ENCODE measurements around the gene SETD6. TPM values are rescaled to one million over a fixed set of nuclear protein-coding genes. Genes with fewer than 3 reads are reported as not detected.

SETD6 gene
- total RNA-seq, 1 experiment from 2014 or later = 22.0 TPM

DNA sequence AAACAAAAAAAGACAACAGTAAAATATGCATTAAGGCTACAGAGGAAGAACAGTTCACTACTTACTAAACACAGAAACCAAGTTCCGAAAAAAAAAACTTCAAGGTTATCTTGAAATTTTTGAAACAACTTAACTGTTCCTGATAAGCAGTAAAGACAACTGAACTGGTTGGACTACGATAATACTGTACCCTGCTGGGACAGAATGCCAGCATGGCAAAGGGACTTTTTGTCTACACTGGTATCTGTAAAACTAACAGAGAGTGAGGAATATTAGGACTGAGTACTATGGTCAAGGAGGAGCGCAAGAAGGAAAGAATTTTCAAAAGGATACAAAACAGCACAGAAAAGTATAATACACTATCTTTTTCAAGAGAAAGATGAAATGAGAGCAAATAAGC lies 19.8 kb downstream of the SETD6 start:
- intact Hi-C loops (cut with micrococcal nuclease) = no loop called here
- no peak overlapping the region for H3K9ac ChIP-seq (ENCODE audit: low read length)
- H2AFZ ChIP-seq (ENCODE audit: low read length) = no peak overlapping the region
- peaks cover 75% of the 10 kb centered on the region for H3K36me3 ChIP-seq (ENCODE audit: low read depth, low read length)
- H3F3A ChIP-seq (ENCODE audit: low read length, unreplicated experiment) = no peaks in the 10 kb centered on the region
- no peaks in the 10 kb centered on the region for H3K9me2 ChIP-seq (replicated peaks; ENCODE audit: low read length)
- H3K4me1 ChIP-seq (ENCODE audit: insufficient read depth, low read length) = no peaks in the 10 kb centered on the region
- no peak overlapping the region for H3K4me2 ChIP-seq (ENCODE audit: low read length)
- H3K27me3 ChIP-seq (ENCODE audit: low read length) = no peaks in the 10 kb centered on the region
- no peaks in the 10 kb centered on the region for H3K79me2 ChIP-seq (ENCODE audit: low read length)
- no peak for DNase-seq
- no TSS peak for BruUV-seq (replicated peaks)
- no peaks in the 10 kb centered on the region for H3K9me3 ChIP-seq (ENCODE audit: low read length)
- no peaks in the 10 kb centered on the region for H4K20me1 ChIP-seq (ENCODE audit: low read length)
- POLR2A ChIA-PET (ENCODE audit: unreplicated experiment) = no interaction called here
- CTCF ChIA-PET = no interaction called here
- no peak overlapping the region for H3K27ac ChIP-seq (ENCODE audit: low read length)
- no peak for ATAC-seq
- TF ChIP-seq, protein P1, sequence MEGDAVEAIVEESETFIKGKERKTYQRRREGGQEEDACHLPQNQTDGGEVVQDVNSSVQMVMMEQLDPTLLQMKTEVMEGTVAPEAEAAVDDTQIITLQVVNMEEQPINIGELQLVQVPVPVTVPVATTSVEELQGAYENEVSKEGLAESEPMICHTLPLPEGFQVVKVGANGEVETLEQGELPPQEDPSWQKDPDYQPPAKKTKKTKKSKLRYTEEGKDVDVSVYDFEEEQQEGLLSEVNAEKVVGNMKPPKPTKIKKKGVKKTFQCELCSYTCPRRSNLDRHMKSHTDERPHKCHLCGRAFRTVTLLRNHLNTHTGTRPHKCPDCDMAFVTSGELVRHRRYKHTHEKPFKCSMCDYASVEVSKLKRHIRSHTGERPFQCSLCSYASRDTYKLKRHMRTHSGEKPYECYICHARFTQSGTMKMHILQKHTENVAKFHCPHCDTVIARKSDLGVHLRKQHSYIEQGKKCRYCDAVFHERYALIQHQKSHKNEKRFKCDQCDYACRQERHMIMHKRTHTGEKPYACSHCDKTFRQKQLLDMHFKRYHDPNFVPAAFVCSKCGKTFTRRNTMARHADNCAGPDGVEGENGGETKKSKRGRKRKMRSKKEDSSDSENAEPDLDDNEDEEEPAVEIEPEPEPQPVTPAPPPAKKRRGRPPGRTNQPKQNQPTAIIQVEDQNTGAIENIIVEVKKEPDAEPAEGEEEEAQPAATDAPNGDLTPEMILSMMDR (conservative IDR thresholded peaks at IDR 0.05; ENCODE audit: low read depth, low read length) = no peak
- TF ChIP-seq EZH2 (IDR thresholded peaks at IDR 0.05; ENCODE audit: low read length, unreplicated experiment) (no peak), EZH2phosphoT487 (IDR thresholded peaks at IDR 0.05; ENCODE audit: borderline replicate concordance, low read length) (no peak)
- H3K4me3 ChIP-seq (ENCODE audit: low read length) = no peak overlapping the region

DNA sequence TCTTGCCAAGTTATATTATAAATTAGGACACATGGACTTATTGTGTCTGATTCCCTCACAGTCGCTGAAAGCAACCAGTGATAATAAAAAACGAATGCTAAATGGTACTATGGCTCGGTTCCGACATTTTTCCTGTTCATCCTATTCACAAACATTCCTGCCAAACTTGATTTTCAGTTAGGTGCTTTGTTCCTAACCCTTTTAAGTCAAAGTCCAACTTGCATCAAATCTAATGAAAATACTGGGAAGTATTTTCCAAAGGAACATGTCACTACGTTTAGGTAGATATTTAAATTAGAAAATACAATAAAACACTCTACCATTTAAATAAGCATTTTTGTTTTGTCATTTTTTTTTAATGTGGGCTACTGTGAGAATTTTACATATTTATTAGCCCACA lies 21.0 kb downstream of the SETD6 start:
- no peaks in the 10 kb centered on the region for H3F3A ChIP-seq (ENCODE audit: low read length, unreplicated experiment)
- H3K27ac ChIP-seq (ENCODE audit: low read length) = no peak overlapping the region
- POLR2A ChIA-PET (ENCODE audit: unreplicated experiment) = no interaction called here
- CTCF ChIA-PET = no interaction called here
- no peaks in the 10 kb centered on the region for H3K4me1 ChIP-seq (ENCODE audit: insufficient read depth, low read length)
- H3K79me2 ChIP-seq (ENCODE audit: low read length) = no peaks in the 10 kb centered on the region
- no peak overlapping the region for H3K9ac ChIP-seq (ENCODE audit: low read length)
- no TSS peak for BruUV-seq (replicated peaks)
- peaks cover 72% of the 10 kb centered on the region for H3K36me3 ChIP-seq (ENCODE audit: low read depth, low read length)
- H2AFZ ChIP-seq (ENCODE audit: low read length) = no peak overlapping the region
- DNase-seq = no peak
- TF ChIP-seq EZH2 (IDR thresholded peaks at IDR 0.05; ENCODE audit: low read length, unreplicated experiment) (no peak), EZH2phosphoT487 (IDR thresholded peaks at IDR 0.05; ENCODE audit: borderline replicate concordance, low read length) (no peak)
- TF ChIP-seq, protein P1 (conservative IDR thresholded peaks at IDR 0.05; ENCODE audit: low read depth, low read length) = no peak
- H3K4me2 ChIP-seq (ENCODE audit: low read length) = no peak overlapping the region
- no peak for ATAC-seq
- intact Hi-C loops (cut with micrococcal nuclease) = no loop called here
- no peaks in the 10 kb centered on the region for H3K27me3 ChIP-seq (ENCODE audit: low read length)
- no peaks in the 10 kb centered on the region for H3K9me2 ChIP-seq (replicated peaks; ENCODE audit: low read length)
- H4K20me1 ChIP-seq (ENCODE audit: low read length) = no peaks in the 10 kb centered on the region
- no peak overlapping the region for H3K4me3 ChIP-seq (ENCODE audit: low read length)
- no peaks in the 10 kb centered on the region for H3K9me3 ChIP-seq (ENCODE audit: low read length)

GRCh38 chr16:58537124-58537906 lies 22.0 kb downstream of the SETD6 start:
- no peak overlapping the region for H3K4me3 ChIP-seq (ENCODE audit: low read length)
- peaks cover 67% of the 10 kb centered on the region for H3K36me3 ChIP-seq (ENCODE audit: low read depth, low read length)
- H3K9ac ChIP-seq (ENCODE audit: low read length) = no peak overlapping the region
- no peaks in the 10 kb centered on the region for H3F3A ChIP-seq (ENCODE audit: low read length, unreplicated experiment)
- H3K27ac ChIP-seq (ENCODE audit: low read length) = no peak overlapping the region
- H4K20me1 ChIP-seq (ENCODE audit: low read length) = no peaks in the 10 kb centered on the region
- BruUV-seq (replicated peaks) = no TSS peak
- H3K9me3 ChIP-seq (ENCODE audit: low read length) = no peaks in the 10 kb centered on the region
- intact Hi-C loops (cut with micrococcal nuclease) = no loop called here
- DNase-seq = no peak
- CTCF ChIA-PET = interaction anchor here (0.6 kb wide), 2 partner anchors 37 to 127 kb away, joined by 3 to 12 read pairs; partner anchors contain the start of gene NDRG4
- no peak overlapping the region for H3K4me2 ChIP-seq (ENCODE audit: low read length)
- no peaks in the 10 kb centered on the region for H3K79me2 ChIP-seq (ENCODE audit: low read length)
- TF ChIP-seq, protein P1 (conservative IDR thresholded peaks at IDR 0.05; ENCODE audit: low read depth, low read length) = no peak
- TF ChIP-seq EZH2phosphoT487 (IDR thresholded peaks at IDR 0.05; ENCODE audit: borderline replicate concordance, low read length) (no peak), EZH2 (IDR thresholded peaks at IDR 0.05; ENCODE audit: low read length, unreplicated experiment) (no peak)
- POLR2A ChIA-PET (ENCODE audit: unreplicated experiment) = no interaction called here
- no peak overlapping the region for H2AFZ ChIP-seq (ENCODE audit: low read length)
- no peaks in the 10 kb centered on the region for H3K4me1 ChIP-seq (ENCODE audit: insufficient read depth, low read length)
- H3K27me3 ChIP-seq (ENCODE audit: low read length) = no peaks in the 10 kb centered on the region
- H3K9me2 ChIP-seq (replicated peaks; ENCODE audit: low read length) = no peaks in the 10 kb centered on the region
- ATAC-seq = no peak

All from PC-3 (cell line).